ENCODE results near the gene COL20A1.
"Not testable (repeated sequence)": the region's sequence is repeated elsewhere in the genome, so short reads cannot be mapped to it uniquely, and the experiment has no call there.

Gene COL20A1

DNA sequence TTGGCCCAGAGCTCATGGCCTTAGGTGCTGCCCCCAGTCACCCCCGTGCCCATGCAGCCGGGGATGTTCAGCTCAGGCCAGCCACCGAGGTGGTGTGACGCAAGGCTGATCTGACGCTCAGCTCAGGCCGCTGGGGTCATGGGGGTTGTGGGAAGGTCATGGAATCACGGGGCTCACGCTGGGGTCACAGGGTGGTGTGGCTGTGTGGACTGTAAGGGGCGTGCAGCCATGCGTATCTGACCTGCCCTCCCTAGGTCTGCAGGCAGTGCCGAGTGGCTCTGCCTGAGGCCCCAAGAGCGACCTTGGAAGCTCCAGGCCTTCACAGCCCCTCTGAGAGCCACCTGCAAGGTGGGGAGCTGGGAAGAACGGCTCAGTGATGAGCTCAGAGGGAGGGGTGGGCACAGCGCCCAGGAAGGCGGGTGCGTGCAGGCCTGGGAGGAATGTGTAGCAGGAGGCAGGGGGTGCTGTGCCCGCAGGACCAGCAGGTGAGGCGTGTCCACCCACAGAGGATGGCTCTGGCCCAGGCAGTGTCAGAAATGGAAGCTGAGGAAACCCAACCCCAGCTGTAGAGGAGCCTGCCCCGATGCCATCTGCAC is 40.4 kb downstream of the COL20A1 start:
- no peak for DNase-seq (ENCODE audit: low read depth in 2 of 2)

DNA sequence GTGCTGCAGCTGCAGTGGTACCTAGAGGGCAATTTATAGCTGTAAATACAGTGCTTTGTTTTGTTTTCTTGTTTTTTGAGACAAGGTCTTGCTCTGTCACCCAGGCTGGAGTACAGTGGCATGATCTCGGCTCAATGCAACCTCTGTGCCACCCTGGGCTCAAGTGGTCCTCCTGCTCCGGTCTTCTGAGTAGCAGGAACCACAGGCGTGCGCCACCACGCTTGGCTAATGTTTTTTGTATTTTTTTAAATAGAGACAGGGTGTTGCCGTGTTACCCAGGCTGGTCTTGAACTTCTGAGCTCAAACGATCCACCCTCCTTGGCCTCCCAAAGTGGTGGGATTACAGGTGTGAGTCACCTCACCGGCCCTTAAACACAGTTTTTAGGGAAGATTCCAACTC is 41.4 kb downstream of the COL20A1 start:
- DNase-seq (ENCODE audit: low read depth in 2 of 2), result no peak

DNA sequence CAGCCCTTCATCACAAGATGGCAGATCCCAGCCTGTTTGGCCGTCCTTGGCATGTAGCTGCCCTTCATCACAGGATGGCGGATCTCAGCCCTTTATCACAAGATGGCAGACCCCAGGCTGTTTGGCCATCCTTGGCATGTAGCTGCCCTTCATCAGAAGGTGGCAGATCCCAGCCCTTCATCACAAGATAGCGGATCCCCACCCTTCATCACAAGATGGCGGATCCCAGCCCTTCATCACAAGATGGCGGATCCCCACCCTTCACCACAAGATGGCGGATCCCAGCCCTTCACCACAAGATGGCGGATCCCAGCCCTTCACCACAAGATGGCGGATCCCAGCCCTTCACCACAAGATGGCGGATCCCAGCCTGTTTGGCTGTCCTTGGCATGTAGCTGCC is 42.1 kb downstream of the COL20A1 start:
- not testable (repeated sequence) for DNase-seq (ENCODE audit: low read depth in 2 of 2)

DNA sequence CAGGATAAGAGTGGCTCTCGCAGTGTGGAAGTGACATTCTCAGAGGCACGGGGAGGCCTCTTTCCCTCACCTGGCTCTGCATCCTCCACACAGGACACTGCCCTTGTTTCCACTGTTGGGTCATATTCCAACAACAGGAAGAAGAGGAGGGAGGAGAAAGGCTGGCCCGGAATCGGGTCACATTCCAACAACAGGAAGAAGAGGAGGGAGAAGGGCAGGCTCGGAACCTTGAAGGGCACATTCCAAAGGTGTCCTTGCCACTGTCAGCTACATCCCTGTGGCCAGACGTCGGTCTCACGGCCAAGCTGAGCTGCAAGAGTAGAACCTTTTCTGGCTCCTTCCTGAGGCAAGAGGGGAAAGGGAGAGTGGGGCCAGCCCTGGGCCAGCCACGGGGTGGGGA is 42.7 kb downstream of the COL20A1 start:
- no peak for DNase-seq (ENCODE audit: low read depth in 2 of 2)

DNA sequence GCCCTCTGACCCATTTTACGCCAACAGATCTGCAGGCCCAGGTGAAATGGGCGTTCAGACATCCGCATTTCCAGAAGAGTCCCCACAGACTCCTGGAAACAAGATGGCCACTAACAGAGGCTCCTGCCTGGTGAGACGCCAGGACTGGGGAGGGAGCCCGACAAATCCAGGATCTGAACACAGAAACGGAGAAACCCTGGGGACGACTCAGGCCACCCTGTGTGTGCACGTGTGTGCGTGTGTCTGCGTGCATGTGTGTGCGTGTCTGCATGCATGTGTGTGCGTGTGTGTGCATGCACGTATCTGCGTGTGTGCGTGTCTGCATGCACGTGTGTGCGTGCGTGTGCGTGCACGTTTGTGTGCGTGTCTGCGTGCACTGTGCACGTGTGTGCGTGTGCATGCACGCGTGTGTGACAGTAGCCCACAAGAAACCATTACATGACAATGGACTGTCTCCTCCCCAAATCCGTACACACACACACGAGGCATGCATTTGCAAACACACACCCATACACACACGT is 43.3 kb downstream of the COL20A1 start:
- no peak for DNase-seq (ENCODE audit: low read depth in 2 of 2)

DNA sequence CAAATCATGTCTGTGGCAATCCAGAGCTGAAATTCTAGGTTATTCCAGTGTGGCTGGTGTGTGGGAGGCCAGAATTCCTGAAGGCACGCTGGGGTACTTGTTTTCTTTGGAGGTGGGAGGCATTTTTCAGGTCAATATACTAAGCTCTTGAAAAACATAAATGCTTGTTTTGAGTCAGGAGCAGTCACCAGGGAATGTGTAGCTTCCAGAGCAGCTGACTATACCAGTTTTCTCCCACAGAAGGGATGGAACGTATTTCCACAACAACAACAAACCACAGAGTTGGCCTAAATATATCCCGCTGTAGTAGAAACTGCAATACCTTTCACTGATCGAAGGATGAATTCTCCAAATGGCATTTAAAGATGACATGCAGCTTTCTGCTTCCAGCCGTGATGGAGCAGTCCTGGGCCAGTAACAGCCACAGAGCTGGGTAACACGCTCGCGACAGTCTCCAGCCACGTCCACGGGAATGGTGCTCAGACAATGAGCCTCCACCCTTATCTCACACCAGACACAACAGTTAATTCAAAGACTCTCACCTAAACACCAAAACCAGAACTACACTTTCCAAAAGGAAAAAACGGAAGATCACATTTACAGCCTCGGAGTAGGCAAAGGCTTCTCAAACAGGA is 44.9 kb downstream of the COL20A1 start:
- no peak for DNase-seq (ENCODE audit: low read depth in 2 of 2)

DNA sequence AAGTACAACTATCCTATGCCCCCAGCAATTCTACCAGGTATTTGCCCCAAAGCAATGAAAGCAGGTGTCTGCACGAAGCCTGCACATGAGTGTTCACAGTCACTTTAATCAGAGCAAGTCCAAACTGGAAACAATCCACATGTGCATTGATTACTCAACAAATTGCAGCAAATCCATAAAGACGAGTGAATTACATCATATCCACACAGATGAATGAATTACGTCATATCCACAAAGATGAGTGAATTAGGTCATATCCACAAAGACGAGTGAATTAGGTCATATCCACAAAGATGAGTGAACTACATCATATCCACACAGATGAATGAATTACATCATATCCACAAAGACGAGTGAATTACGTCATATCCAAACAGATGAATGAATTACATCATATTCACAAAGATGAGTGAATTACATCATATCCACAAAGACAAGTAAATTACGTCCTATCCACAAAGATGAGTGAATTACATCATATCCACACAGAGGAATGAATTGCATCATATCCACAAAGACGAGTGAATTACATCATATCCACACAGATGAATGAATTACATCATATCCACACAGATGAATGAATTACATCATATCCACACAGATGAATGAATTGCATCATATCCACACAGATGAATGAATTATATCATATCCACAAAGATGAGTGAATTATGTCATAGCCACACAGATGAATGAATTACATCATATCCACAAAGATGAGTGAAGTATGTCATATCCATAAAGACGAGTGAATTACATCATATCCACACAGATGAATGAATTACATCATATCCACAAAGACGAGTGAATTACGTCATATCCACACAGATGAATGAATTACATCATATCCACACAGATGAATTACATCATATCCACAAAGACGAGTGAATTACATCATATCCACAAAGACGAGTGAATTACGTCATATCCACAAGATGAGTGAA is 46.4 kb downstream of the COL20A1 start:
- not testable (repeated sequence) for DNase-seq (ENCODE audit: low read depth in 2 of 2)

DNA sequence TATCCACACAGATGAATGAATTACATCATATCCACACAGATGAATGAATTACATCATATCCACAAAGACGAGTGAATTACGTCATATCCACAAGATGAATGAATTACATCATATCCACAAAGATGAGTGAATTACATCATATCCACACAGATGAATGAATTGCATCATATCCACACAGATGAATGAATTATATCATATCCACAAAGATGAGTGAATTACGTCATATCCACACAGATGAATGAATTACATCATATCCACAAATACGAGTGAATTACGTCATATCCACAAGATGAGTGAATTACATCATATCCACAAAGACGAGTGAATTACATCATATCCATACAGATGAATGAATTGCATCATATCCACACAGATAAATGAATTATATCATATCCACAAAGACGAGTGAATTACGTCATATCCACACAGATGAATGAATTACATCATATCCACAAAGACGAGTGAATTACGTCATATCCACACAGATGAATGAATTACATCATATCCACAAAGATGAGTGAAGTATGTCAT is 47.2 kb downstream of the COL20A1 start:
- not testable (repeated sequence) for DNase-seq (ENCODE audit: low read depth in 2 of 2)

DNA sequence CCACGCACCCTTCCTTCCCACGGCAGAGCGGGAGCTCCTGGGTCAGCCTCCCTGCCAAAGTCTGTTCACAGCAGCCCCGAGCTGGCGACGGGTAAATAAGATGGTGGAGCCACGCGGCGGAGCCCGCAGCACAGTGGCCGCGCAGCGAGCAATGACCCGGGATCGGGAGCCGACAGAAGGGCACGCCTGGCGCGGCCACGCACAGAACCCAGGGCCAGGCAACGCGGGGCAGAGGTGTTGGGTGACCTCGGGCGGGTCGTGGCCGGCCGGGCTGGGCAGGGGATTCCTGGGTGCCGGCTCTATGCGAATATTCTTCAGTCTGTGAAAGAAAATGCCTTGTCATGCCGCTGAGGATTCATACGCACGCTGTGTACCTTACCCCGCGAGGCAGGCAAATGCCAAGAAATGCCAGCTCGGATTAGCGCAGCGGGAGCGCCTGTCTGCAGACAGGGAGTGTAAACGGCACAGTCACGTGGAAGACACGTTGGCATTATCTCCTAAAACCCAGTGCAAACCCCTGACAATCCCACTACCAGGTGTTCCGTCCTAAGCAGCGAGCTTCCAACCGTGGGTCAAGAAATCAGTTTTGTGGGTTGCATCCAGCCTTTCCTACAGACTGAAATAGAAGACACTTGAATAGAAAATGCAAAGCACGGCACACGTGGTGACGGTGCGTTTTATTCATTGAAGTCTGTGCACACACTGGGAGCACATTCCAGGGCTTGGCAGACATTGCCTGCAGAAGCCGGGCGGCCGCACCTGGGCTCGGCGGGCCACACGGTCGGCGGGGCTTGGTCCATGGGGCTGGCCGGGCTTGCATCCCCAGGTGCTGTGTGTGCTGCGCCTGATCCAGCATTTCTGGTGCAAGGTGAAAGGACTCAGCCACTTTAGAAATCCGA is 49.8 kb downstream of the COL20A1 start:
- no peak for DNase-seq (ENCODE audit: low read depth in 2 of 2)

DNA sequence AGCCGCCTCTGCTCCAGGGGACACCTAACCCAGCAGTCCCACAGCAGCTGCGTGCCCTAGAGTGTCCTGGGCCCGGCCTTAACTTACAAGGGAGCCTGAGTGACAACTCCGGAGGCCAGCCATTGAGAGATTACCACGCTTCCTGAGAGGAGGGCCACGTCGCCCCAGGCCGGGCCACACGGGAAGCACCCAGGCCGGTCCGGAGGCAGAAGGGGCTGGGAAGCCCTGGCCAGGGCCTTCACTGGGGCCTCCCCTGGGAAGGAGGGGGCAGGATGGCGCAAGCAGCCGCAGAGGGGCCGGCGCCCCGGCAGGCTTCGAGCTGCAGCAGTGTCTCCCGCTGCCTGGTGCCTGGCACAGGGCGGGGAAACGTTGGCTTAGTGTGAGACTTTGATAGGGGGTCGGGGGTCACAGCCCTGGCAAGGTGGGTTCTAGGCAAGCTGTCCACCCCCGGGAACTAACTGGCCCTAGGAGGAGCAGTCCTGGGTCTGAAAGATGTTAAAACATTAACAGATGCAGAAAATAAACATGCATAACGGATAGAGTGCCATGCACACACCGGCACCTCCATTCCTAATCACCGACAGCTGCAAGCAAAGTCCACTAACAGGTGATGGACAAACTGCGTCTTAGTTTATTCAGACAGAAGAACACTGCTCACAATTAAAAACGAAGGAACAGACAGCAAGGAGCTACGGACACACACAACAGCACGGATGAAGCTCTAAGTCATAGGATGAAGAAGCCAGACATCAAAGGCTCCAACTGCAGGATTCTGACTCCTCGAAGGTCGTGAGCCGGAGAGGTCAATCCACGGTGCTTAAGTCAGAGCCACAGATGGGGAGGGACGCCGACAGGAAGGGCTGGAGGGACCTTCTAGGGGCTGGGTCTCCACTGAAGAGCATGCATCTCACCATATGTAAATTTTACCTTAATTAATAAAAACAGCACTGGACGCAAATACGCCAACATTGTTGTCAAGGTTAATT is 50.8 kb downstream of the COL20A1 start:
- no peak for DNase-seq (ENCODE audit: low read depth in 2 of 2)

DNA sequence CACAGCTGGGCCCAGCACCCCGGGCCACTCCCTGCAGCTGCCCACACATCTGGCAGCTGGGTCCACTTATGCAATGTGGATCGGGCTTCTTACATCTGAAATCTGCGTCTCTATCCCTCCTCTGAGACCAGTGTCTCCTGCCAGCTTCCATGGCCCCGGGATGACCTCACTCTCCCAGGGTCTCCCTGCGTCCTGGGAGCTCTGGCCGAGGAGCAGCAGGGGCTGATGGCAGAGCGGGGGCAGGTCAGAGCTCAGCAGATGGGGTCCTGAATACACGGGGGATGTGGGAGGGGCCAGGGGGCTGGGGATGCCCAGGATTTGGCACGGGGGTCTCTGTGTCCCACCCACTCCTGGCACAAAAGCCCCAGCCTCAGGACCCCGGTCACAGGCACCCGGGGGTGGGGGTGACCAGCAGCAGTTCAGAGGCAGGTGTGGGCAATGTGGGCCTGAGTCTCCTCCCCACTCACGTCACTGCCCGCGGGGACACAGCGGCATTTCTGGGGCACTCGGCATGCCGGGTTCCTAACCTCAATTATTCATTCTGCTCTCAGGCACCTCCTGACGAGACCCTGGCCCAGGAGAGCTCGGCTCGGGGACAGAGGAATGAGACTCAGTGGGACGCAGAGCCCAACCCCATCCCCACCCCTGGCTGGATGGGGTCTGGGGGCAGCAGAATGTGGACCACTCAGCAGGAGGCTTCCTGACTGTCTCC is 51.8 kb downstream of the COL20A1 start:
- no peak for DNase-seq (ENCODE audit: low read depth in 2 of 2)

DNA sequence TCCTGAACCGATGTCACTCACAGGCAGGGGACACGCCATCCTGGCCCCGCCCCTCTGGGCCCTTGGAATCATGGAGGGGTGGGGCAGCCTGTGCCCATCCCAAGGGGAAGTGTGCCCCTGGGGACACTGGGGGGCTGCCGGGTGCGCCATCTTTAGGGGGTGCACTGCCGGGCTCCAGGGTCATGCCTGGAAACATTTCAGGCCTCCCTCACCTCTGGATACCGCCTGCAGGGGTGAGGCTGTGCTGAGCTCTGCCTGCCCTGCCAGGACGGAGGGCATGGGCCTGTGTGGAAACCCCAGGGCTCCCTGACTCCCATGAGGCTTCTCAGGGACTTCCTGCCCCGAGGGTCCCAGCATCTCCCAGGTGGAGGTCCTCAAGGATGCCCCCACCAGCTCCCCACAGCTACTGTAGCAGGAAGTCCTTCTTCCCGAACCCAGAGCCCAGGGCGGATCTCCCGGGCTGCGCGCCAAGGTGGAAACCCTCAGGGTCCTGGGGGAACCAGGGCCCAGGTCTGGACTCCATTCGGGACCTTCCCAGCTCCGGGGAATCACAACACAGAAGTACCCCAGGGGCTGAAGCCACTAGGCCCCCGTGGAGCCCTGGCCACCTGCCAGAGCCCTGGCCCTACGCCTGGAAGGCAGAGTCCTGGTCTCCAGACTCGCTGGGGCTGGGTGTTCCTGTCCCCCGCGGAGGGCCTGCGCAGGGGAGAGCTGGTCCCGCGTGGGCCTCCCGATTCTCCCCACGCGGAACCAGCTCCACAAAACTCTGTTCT is 52.5 kb downstream of the COL20A1 start:
- DNase-seq (ENCODE audit: low read depth in 2 of 2), result no peak

DNA sequence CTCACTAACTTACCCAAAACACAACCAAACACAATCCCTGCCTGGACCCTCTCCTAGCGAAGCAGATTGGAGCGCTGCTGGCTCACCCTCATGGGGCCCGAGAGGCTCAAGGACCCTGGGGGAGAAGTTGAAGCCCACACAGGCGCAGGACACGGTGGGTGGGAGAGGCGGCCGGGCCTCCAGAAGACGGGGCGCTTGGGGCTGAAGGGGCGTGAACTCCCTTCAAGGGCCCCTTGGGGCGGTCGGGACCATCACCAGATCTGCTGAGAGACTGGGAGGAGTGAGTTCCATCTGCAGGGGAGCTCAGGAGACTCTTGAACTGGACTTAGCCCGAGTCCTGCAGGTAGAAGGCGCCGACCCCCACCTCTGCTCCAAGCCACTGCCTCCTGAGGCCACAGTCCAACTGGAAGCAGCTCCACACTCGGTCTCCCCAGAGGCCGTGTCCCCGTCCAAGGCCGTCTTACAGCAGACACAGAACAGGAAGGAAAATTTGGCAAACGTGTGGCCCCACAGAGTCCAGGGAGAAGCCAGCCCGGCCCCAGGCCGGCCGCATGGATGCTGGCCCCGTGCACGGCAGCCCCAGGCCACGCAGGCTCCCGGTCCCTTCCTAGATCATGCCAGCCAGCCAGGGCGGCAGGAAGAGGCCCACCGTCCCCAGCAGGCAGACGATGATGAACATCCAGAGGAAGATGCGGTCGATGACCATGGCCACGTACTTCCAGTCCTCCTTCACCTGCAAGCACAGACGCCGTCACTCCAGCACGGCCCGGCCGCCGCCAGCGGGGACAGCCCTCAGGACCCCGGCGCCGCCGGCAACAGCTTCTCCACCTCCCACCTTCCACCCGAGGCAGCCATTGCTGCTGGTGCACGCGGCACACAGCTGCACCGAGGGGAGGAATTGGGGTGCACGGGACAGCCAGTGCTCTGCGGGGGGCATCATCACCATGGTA is 53.4 kb downstream of the COL20A1 start:
- DNase-seq (ENCODE audit: low read depth in 2 of 2), result no peak

DNA sequence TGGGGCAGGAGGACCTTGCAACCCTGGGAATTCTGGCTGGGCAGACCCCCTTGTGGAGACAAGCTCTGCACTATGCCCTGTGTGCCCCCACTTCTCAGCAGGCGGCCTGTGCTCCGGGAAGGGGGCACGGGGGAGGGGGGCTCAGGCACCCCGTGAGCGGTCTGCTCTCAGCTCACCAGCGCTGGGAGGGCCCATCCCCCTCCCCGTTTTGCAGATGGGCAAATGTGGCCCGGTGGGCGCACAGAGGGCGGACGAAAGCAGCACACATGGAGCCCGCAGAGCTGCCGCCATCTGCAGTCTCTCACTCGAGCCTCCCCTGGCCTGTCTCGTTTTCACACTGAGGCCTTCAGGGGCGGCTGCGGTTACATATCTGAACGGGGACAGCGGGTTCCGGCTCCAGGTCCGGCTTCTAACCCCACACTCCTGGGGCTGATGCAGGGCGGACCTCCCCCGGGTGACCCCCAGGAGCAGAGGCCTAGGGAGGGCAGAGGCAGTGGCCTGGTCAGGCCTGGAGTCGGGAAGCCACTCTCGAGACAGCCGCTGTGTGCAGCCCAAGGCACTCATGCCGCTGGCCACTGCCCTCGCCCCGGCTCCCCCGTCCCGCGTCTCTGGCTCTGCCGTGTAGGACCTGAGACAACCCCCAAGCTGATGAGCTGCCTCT is 54.2 kb downstream of the COL20A1 start:
- DNase-seq (ENCODE audit: low read depth in 2 of 2), result no peak

DNA sequence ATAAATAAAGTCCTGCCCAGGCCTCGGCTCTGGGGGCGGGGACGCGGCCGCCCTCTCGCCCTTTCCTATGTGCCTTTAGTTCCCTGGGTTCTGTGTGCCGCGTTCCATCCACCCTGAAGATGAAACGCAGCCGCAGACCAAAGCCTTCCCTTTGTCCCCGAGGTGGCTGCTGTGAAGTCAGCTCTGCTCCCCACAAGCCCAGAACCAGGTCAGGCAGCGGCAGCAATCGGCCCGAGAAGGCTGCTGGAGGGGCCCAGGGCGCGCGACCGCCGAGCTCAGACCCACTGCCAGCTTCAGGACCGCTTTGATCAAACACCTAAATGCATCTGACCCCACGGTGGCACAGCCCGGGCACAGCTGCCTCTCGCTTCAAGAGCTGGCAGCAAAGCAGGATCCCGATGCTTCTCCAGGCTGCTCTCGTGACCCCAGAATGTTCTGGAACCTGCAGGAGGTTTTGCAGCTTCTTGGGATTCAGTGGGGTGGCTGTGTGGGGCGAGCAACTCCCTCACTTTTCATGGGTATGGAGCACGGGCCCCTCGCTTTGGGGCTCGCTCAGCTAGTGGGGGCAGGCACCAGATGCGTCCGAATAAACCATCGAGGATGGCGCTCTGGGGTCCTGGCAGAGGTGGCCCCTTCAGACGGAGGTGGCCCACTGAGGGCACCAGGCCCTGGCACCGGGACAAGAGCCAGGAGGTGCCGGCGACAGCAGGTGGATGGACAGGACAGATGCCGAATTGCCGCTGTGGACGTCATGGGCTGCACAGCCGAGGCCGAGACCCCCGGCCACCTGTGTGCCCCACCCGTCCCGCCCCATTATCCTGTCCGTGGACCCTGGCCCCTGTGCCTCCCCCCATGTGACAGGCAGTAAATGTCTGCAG is 55.2 kb downstream of the COL20A1 start:
- DNase-seq (ENCODE audit: low read depth in 2 of 2), result no peak

Data from activated CD4-positive, alpha-beta T cell treated with anti-CD3 and anti-CD28 coated beads for 24 hours (primary cell).